HG02870 (cell line): ENCODE data around the gene PTPRD.
"Not testable (repeated sequence)": the region's sequence is repeated elsewhere in the genome, so short reads cannot be mapped to it uniquely, and the experiment has no call there.

Experiments
- ATAC-seq: cut with Tn5 transposase; IDR thresholded peaks from one replicate; pipeline ENCODE4 v1.9.1; 2021; ENCODE audit warnings: mild to moderate bottlenecking, moderate library complexity; ENCODE audit not compliant: unreplicated experiment

PTPRD gene

DNA sequence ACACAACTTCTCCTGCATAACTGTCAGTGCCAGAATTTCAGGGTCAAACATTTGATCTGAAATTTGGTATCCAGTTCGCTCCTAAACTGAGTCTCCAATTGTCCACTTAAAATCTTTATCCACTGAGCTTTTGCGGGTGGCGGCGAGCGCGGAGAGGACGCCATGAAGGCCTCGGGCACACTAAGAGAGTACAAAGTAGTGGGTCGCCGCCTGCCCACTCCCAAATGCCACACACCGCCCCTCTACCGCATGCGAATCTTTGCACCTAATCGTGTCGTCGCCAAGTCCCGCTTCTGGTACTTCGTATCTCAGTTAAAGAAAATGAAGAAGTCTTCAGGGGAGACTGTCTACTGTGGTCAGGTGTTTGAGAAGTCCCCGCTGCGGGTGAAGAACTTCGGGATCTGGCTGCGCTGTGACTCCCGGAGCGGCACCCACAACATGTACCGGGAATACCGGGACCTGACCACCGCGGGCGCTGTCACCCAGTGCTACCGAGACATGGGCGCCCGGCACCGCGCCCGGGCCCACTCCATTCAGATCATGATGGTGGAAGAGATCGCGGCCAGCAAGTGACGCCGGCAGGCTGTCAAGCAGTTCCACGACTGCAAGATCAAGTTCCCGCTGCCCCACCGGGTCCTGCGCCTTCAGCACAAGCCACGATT is 1899.5 kb downstream of the PTPRD start:
- ATAC-seq: no peak

- no peak for ATAC-seq
Observed at GRCh38 chr9:8709731-8710130, 1903.1 kb downstream of the PTPRD start.

GRCh38 chr9:8708728-8709127 is 1904.1 kb downstream of the PTPRD start:
- ATAC-seq: no peak

GRCh38 chr9:8706998-8707397 is 1905.8 kb downstream of the PTPRD start:
- ATAC-seq: no peak

GRCh38 chr9:8706531-8706930 is 1906.3 kb downstream of the PTPRD start:
- ATAC-seq: no peak

DNA sequence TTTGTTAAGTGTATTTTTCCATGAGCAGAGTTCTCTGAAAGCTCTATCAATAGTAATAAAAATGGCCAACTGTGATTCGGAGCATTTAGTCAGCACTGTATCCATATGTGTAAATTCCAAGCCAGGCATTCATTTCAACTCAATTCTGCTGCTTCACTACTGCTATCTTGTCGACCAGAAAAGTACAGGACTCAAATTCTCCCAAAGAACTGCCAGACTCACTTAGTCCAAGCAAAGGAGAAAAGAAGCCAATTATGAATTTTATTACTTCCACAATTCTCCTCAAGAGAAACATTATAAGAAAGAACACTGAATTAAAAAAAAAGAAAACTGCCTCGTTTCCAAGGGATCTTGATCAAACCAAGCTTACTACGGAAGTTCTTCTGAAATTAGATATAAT is 1906.9 kb downstream of the PTPRD start:
- ATAC-seq: no peak

GRCh38 chr9:8703904-8704303 is 1908.9 kb downstream of the PTPRD start:
- ATAC-seq: no peak

DNA sequence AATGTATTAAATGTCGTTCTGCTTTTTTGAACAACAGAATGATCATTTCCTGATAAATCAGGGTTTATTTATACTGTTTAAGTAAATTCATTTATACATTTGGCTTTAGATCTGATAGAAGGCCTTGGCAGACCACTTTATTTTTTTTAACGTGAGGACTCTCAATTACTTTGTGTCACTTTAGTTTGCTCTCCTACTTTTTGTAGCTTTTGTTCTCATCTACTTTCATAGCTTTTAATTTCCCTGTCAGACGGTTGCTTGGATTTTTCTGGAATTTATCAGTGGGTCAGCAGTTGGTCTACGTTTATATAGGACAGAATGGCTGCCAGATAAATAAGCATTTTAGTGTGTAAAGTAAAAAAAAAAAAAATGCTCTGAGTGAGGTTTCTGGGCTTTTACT is 1910.9 kb downstream of the PTPRD start:
- no peak for ATAC-seq

DNA sequence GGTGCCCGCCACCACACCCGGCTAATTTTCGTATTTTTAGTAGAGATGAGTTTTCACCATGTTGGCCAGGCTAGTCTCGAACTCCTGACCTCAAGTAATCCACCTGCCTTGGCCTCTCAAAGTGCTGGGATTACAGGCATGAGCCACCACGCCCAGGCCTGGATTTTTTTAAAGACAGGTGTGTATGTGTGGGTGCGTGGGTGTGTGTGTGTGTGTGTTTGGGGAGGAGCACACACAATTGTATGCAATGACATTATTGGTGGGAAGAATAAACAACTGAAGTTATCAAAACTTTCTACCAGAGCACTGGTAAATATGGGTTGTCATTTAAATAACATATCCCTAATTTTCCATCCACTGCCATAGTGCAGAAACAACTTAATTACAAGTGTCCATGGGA is 1915.2 kb downstream of the PTPRD start:
- ATAC-seq: not testable (repeated sequence)

- ATAC-seq: no peak
Observed at GRCh38 chr9:8696516-8696915, 1916.3 kb downstream of the PTPRD start.

DNA sequence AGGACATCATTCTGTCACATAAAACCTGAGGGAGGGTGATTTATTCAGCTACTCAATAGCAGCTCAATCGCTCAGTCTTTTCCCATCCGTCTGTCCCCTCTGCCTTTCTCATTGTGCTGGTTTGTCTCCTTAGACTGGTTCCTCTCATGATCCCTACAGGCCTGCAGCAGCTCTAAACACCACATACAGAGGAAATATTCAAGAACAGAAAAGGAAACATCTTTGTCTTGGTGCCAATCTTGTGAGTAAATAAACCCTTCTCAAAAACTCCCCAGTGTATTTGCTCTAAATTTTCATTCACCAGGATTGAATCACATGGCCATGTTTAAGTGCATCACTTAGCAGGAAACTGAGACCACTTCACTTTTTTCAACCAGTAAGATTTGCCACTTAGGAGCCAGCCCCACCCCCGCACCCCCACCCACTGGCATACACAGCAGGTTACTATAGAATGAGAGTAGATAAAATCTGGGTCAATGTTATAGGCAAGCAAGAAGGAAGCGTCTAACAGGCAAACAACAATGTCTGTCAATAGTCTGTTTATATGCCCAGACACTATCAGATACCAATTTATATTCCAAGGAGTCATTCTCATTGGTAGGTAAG is 1917.7 kb downstream of the PTPRD start:
- no peak for ATAC-seq

- no peak for ATAC-seq
Observed at GRCh38 chr9:8693464-8693863, 1919.3 kb downstream of the PTPRD start.

GRCh38 chr9:8686516-8686915 is 1926.3 kb downstream of the PTPRD start:
- no peak for ATAC-seq

DNA sequence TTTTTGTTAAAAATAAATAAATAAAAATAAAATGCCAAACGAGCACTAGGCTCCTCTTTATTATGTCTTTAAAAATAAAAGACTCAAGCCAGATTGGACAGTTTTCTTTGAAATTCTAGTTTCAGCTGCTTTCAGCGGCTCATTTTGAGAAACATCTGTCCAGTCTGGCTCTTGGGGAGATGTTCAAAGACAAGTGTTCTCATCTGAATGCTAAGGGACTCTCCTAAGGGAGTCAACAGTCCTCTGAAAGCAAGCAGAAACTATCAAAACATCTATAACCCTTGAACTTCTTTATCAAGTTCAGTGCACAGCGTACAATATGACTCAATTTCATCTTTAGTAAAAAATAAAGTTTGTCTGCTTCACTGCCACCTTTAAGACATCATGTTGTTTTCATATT is 1927.0 kb downstream of the PTPRD start:
- no peak for ATAC-seq

DNA sequence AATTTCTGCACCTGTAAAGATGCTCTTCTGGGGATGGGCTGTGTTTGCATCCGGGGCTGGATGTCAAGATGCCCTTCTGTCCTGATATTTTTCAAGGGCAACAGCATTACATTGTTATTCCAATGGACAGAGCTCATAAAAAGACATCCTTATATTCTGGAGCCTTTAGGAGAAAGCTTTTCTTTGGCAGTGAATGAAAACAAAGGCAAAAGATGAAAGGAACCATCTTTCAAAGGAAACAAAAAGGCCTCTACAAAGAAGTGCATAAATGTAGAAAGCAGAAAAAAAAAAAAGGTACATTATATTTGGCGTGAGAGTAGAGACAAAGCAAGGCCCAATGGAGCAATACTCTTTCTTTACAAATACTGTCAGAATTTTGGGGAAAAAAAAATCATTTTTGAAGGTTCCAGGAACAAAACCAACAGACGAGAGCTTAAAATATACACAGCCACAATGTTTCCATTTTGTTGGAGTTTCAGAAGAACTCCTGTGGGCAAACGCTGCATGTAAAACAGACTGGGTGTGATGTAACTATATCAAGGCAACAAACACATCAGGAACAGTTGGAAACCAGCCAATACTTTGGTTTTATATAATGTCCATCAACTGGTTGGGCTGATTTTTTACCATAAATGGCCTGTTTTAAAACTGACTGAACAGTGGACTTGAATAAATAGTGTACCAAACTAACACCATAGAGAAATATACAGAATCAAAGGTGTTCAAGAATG is 1927.7 kb downstream of the PTPRD start:
- ATAC-seq: no peak

GRCh38 chr9:8683496-8683895 is 1929.3 kb downstream of the PTPRD start:
- ATAC-seq: no peak

DNA sequence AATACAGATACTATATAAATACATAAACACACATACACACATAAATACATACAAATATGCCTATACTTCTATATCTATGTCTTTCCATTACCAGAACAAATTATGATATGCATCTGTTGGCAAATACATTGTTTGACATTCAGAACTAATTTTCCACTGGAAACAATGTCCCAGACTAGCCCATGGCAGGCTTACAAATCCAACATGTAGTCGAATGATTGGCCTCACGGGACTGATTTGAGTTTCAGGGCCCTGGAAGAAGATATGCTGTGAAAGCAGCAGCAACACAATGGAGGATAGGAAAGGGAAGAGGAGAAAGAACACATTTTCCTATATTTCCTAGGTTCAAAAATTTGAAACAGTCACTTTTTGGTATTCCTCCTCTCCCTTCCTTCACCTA is 1932.1 kb downstream of the PTPRD start:
- ATAC-seq: no peak

- no peak for ATAC-seq
Observed at GRCh38 chr9:8680157-8680556, 1932.6 kb downstream of the PTPRD start.

DNA sequence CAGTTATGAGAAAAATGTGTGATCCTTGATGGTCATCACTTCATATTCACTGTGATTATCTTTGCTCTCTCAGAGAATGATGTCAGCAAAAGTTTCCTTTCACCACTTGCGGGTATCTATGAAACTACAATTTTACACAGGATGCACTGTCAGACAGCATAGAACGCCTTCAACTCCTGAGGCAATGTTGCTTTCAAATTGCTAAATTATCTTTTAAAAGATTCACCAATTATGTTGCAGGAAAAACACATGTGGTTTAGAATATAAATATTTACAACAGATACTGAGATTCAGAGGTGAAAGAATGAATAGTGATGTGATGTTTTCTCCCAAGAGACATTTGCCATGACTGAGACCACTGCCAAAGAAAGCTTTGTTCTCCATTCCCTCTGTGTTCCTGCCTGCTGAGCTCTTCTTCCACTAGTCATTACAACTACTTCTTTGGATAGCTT is 1933.4 kb downstream of the PTPRD start:
- no peak for ATAC-seq

GRCh38 chr9:8677741-8678140 is 1935.1 kb downstream of the PTPRD start:
- ATAC-seq: no peak

DNA sequence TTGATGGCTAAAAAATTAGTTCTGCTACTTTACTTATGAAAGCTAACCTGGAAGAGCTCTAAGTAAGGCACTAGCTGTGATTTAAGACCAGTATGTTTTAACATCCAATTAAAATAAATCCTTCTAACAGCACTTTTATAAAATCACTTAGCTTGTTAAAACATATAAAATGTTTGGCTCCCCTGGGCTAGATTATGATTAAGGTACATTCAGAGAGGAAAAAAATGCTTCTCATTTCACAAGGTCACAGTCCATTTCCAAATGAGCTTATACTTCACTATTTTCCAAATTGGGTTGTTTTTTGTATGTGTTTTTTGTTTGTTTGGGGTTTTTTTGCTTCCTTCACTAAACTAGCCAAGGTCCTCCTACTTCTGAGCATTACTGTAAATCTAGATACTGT is 1938.3 kb downstream of the PTPRD start:
- no peak for ATAC-seq

DNA sequence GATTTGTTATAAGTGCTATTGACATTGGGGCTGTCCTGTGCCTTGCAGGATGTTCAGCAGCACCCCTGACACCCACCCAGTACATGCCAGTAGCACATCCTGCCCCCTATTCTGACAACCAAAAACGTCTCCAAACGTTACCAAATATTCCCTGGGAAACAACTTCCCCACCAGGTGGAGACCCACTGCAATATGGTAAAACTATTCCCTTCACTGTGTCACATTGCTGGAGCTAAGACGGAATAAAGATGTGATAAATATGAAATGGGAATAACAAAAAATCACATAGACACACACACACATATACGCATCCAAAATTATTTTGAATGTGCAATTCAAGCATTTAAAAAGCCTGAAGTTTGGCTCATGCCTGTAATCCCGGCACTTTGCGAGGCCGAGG is 1939.0 kb downstream of the PTPRD start:
- ATAC-seq: no peak
